Psoas muscle (tissue), 8 donors: ENCODE data around the gene MTA2. TPM values are rescaled to one million over a fixed set of nuclear protein-coding genes. Genes with fewer than 3 reads are reported as not detected.

Experiments
- ATAC-seq, 4 donors: fragments of 200-7000 bp; cut with Tn5 transposase; one replicate each; pipeline ENCODE4 v1.9.1; 2020; ENCODE audit warnings: moderate library complexity in 3 of 4, mild to moderate bottlenecking in 2 of 4
- DNase-seq, 2 donors: peaks; one replicate each; pipeline ENCODE4 v3.0.0-alpha.2; 2020
- H3K27ac ChIP-seq: fragments of 200-600 bp; one replicate; pipeline ENCODE4 v1.8.0; 2022
- H3K27me3 ChIP-seq, 3 donors: fragments of 200-600 bp in 1 of 3; one replicate each; pipeline versions ENCODE4 v1.6.1 to v1.8.0; 2013 to 2022; ENCODE audit warnings: low read length in 2 of 3, mild to moderate bottlenecking in 2 of 3, moderate library complexity in 1 of 3; ENCODE audit not compliant: insufficient read depth in 3 of 3
- H3K36me3 ChIP-seq, 2 donors: fragments of 200-600 bp in 1 of 2; one replicate each; pipeline versions ENCODE4 v1.6.1 to v1.8.0; 2013 to 2022; ENCODE audit warnings: low read depth in 1 of 2, mild to moderate bottlenecking in 1 of 2, moderate library complexity in 1 of 2; ENCODE audit not compliant: insufficient read depth in 1 of 2
- H3K4me1 ChIP-seq: fragments of 200-600 bp; one replicate; pipeline ENCODE4 v1.8.0; 2022
- H3K4me3 ChIP-seq: fragments of 200-600 bp; one replicate; pipeline ENCODE4 v1.8.0; 2022; ENCODE audit warnings: mild to moderate bottlenecking
- H3K9me3 ChIP-seq: fragments of 200-600 bp; one replicate; pipeline ENCODE4 v1.8.0; 2022
- WGBS, 3 donors: extraction: QIAGEN DNeasy Blood & Tissue Kit; methylation state at CpG; one replicate each; pipeline versions ENCODE4 v1.1.6 to v1.1.7; 2013; 5-methylcytosine and 5-hydroxymethylcytosine counted together
- intact Hi-C, 2 donors: fragments of 100-400 bp; cut with DNase I; formaldehyde crosslinking; loops; one replicate each; pipeline versions ENCODE4 v1.11.0 to v1.14.2; 2022
- polyA plus RNA-seq, 3 donors: library from polyadenylated mRNA; stranded (reverse); fragments of 200-250 nt; gene quantifications; one replicate each; pipeline ENCODE4 v1.2.3, GENCODE V29; 2013
- total RNA-seq, 4 donors: library from RNA; stranded (reverse); fragmentation: NEBNext Ultra II Directional in 2 of 4; extraction: Animal tissue kit (Norgen Biotek cat#: 25700) in 2 of 4; gene quantifications; one replicate each; pipeline versions ENCODE4 v1.2.1 to v1.2.4, GENCODE V29; 2021 to 2023
- TF ChIP-seq, protein P1 (sequence below): fragments of 200-600 bp; IDR thresholded peaks from one replicate; pipeline ENCODE4 v1.8.0; 2022; ENCODE audit warnings: antibody characterized with exemption
- donor health status: healthy with polysubstance abuse.
- donor health status: DM: no; HTN: no; CAD: no; lungs with moderate emphysema.
- donor health status: Bipolar disorder and iron deficiency.
- donor health status: healthy.
- donor health status: DM: yes; HTN: yes; CAD: no.
- donor health status: DM: no; HTN: no; CAD: no.
- donor health status: DM: no; HTN: no; CAD: no.
- donor health status: DM: yes; HTN: yes; CAD: no.

Gene MTA2
- total and polyA plus RNA-seq, 7 donors = 18.4 to 32.5 (median 27.1) TPM

- intact Hi-C loops = no loop called here
- ATAC-seq (peak; percentile 17 to 27 (median 20)), DNase-seq (peak in 1 of 2 donors; percentile 64)
- H3K4me3 ChIP-seq = peak overlapping the region; percentile 84
- peaks cover 29% of the 10 kb centered on the region for H3K4me1 ChIP-seq
- no peaks in the 10 kb centered on the region for H3K9me3 ChIP-seq
- peaks cover 5 to 44% of the 10 kb centered on the region in 2 donors for H3K36me3 ChIP-seq
- peak overlapping the region; percentile 92 for H3K27ac ChIP-seq
- 0% methylated on average over 21 to 30 of the region's 30 CpGs for WGBS, 3 donors
- TF ChIP-seq, protein P1, sequence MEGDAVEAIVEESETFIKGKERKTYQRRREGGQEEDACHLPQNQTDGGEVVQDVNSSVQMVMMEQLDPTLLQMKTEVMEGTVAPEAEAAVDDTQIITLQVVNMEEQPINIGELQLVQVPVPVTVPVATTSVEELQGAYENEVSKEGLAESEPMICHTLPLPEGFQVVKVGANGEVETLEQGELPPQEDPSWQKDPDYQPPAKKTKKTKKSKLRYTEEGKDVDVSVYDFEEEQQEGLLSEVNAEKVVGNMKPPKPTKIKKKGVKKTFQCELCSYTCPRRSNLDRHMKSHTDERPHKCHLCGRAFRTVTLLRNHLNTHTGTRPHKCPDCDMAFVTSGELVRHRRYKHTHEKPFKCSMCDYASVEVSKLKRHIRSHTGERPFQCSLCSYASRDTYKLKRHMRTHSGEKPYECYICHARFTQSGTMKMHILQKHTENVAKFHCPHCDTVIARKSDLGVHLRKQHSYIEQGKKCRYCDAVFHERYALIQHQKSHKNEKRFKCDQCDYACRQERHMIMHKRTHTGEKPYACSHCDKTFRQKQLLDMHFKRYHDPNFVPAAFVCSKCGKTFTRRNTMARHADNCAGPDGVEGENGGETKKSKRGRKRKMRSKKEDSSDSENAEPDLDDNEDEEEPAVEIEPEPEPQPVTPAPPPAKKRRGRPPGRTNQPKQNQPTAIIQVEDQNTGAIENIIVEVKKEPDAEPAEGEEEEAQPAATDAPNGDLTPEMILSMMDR = no peak
- no peaks in the 10 kb centered on the region for H3K27me3 ChIP-seq
Measured at GRCh38 chr11:62601122-62601371, 618 bp downstream of the MTA2 start.

DNA sequence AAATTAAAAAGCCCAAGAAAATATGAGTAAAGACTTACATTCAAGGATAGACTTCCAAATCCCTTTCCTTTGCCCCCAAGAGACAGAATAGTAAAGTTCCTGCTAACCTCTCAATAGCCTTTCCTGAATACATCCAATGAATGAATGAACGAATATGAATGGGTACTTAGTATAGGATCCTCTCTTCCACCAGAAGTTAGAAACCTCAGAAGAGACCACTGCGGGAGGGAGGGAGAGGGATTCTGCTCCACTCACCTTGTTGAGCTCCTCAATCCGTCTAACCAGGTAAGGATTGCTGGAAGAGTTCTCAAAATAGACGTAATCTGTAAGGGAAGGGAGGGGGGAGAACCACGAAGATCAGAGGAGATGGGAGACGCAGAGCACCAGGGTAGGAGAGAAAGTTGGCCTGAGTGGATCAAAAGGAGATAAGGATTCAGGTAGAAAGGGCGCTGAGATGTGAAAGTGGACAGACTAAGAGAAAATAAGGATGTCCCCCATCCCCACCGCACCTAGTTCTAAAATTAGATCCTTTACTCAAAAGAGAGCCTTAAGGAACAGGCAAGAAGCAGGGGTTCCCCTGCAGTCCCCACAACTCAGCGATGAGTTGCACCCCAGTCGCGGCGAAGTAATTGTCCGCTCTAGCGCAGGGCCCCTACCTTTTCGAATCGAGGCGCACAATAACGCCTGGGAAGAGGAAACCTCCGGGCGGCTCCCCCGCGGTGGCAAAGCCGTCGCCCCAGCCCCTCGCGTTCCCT, 1.1 kb downstream of the MTA2 start:
- Histone ChIP-seq H3K27me3 (no peaks in the 10 kb centered on the region), H3K4me3 (peak overlapping the region; percentile 84), H3K4me1 (peaks cover 29% of the 10 kb centered on the region), H3K9me3 (no peaks in the 10 kb centered on the region), H3K36me3 (peaks cover 8 to 44% of the 10 kb centered on the region in 2 donors), H3K27ac (peak overlapping the region; percentile 92)
- ATAC-seq (no peak), DNase-seq (peak in 1 of 2 donors; percentile 1)
- intact Hi-C loops = no loop called here
- TF ChIP-seq, protein P1 = no peak
- 6 to 10% (median 8%) methylated on average over 26 of the region's 26 CpGs for WGBS, 3 donors

GRCh38 chr11:62599901-62600300, 1.8 kb downstream of the MTA2 start:
- DNase-seq = peak in 1 of 2 donors; percentile 4
- Histone ChIP-seq H3K27ac (no peak overlapping the region), H3K36me3 (peaks cover 8 to 48% of the 10 kb centered on the region in 2 donors), H3K4me3 (peak overlapping the region; percentile 84), H3K27me3 (no peaks in the 10 kb centered on the region), H3K9me3 (no peaks in the 10 kb centered on the region), H3K4me1 (peaks cover 29% of the 10 kb centered on the region)
- no peak for ATAC-seq
- intact Hi-C loops = loop anchor here in 1 of 2 donors (10.0 kb wide), 1 partner anchor 635 kb away; the partner anchor contains the start of gene FTH1
- WGBS, 3 donors = 47 to 54% (median 53%) methylated on average over 5 of the region's 5 CpGs
- TF ChIP-seq, protein P1 = no peak

GRCh38 chr11:62599069-62599696, 2.5 kb downstream of the MTA2 start:
- DNase-seq (peak; percentile 95 to 97), ATAC-seq (peak; percentile 21 to 67 (median 54))
- Histone ChIP-seq H3K4me1 (peaks cover 29% of the 10 kb centered on the region), H3K4me3 (peak overlapping the region; percentile 84), H3K27ac (peak overlapping the region; percentile 11), H3K36me3 (peaks cover 8 to 54% of the 10 kb centered on the region in 2 donors), H3K9me3 (no peaks in the 10 kb centered on the region), H3K27me3 (no peaks in the 10 kb centered on the region)
- 42 to 43% (median 42%) methylated on average over 7 of the region's 7 CpGs for WGBS, 3 donors
- intact Hi-C loops = loop anchor here in 1 of 2 donors (10.0 kb wide), 1 partner anchor 634 kb away; the partner anchor contains the start of gene FTH1
- TF ChIP-seq, protein P1 = no peak
